ENCODE measurements around the gene CSF2RB. TPM values are rescaled to one million over a fixed set of nuclear protein-coding genes. Genes with fewer than 3 reads are reported as not detected.

The CSF2RB gene
- total and polyA plus RNA-seq, 2 of the 13 experiments (the other 11 are each of a cell fraction or from before 2014, with no cell fraction given): not detected

DNA sequence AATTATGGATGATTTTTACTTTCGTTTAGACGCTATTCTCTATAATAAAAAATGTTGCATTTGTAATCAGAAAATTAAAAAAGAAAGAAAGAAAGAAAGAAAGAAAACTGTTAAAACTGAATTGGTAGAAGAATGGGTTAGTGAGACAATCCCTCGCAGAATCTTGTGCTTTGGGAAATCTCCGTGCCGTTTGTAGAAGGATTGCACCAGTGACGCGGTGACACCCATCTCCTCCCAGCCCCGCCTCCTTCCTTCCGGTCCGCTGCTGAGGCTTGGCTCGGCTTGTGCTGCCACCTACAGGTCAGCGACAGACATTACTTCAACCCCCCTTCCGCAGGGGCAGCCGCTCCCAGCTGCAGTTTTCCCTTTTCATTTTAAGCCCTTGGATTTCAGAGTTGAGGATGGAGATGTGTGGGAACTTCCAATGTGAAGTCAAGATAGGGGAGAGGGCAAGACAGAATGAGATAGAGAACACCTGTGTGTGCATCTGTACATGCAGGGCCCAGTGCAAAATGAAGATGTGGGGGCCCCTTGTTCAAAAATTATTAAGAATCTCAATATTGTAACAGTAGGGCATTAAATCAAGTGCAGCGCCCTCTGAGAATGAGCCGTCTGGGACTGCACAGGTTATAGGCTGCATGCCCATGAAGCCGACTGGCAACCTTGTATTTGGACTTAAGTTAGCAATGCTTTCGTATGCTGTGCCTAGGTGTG lies 64.7 kb downstream of the CSF2RB start (continued):
- no peak for TF ChIP-seq ZNF292 (CRISPR knock-in tag; IDR thresholded peaks at IDR 0.05; ENCODE audit: borderline replicate concordance, low read depth)
- TF ChIP-seq HNF4A (CRISPR knock-in tag; IDR thresholded peaks at IDR 0.05): no peak
- no peak for TF ChIP-seq ATF5 (CRISPR knock-in tag; IDR thresholded peaks at IDR 0.05; ENCODE audit: low read depth)
- TF ChIP-seq GPN1 (CRISPR knock-in tag; IDR thresholded peaks at IDR 0.05; ENCODE audit: borderline replicate concordance): no peak
- no peak for TF ChIP-seq PPARG (CRISPR knock-in tag; conservative IDR thresholded peaks at IDR 0.05)
- TF ChIP-seq REPIN1 (CRISPR knock-in tag; IDR thresholded peaks at IDR 0.05; ENCODE audit: borderline replicate concordance, low read depth): no peak
- no peak for TF ChIP-seq ZNF138 (CRISPR knock-in tag; IDR thresholded peaks at IDR 0.05; ENCODE audit: low read depth)
- no peak for TF ChIP-seq ZKSCAN5 (CRISPR knock-in tag; IDR thresholded peaks at IDR 0.05)
- TF ChIP-seq FOXM1 (CRISPR knock-in tag; IDR thresholded peaks at IDR 0.05): no peak
- peak; percentile 73 for TF ChIP-seq CEBPG (CRISPR knock-in tag; IDR thresholded peaks at IDR 0.05)
- TF ChIP-seq SNAPC2 (CRISPR knock-in tag; IDR thresholded peaks at IDR 0.05): no peak
- TF ChIP-seq NR2F1 (CRISPR knock-in tag; IDR thresholded peaks at IDR 0.05): no peak
- no peak for TF ChIP-seq ARID4A (CRISPR knock-in tag; IDR thresholded peaks at IDR 0.05; ENCODE audit: borderline replicate concordance)
- TF ChIP-seq ZNF83 (CRISPR knock-in tag; IDR thresholded peaks at IDR 0.05; ENCODE audit: borderline replicate concordance): no peak
- TF ChIP-seq ZNF557 (CRISPR knock-in tag; IDR thresholded peaks at IDR 0.05): no peak
- peak; percentile 19 for TF ChIP-seq TBL1XR1 (IDR thresholded peaks at IDR 0.05; ENCODE audit: borderline replicate concordance, low read length, partially characterized antibody)
- no peak for TF ChIP-seq CEBPB (IDR thresholded peaks at IDR 0.05; ENCODE audit: borderline replicate concordance, low read depth, low read length)
- no peak for TF ChIP-seq ZNF644 (CRISPR knock-in tag; IDR thresholded peaks at IDR 0.05; ENCODE audit: low read depth)
- no peak for TF ChIP-seq ZFP36 (IDR thresholded peaks at IDR 0.05; ENCODE audit: borderline replicate concordance, low read depth, low read length, partially characterized antibody)
- TF ChIP-seq ZNF3 (CRISPR knock-in tag; IDR thresholded peaks at IDR 0.05): no peak
- TF ChIP-seq ZFP82 (CRISPR knock-in tag; IDR thresholded peaks at IDR 0.05; ENCODE audit: borderline replicate concordance): no peak
- no peak for TF ChIP-seq ZNF33B (CRISPR knock-in tag; IDR thresholded peaks at IDR 0.05)
- TF ChIP-seq PAX8 (CRISPR knock-in tag; IDR thresholded peaks at IDR 0.05; ENCODE audit: borderline replicate concordance): no peak
- TF ChIP-seq ZSCAN25 (CRISPR knock-in tag; IDR thresholded peaks at IDR 0.05): no peak
- TF ChIP-seq CREB1 (IDR thresholded peaks at IDR 0.05): peak; percentile 58
- TF ChIP-seq CREB1 (CRISPR knock-in tag; IDR thresholded peaks at IDR 0.05): peak; percentile 35; the same call in 1 of the 2 replicates
- TF ChIP-seq CHD4 (IDR thresholded peaks at IDR 0.05; ENCODE audit: borderline replicate concordance, low read length): no peak

Measured in HepG2 (cell line).